Ecto neural progenitor cell (in vitro differentiated cells): ENCODE data around the gene ZNF416.

Source experiments
- DNase-seq: peaks from one replicate; pipeline ENCODE4 v3.0.0-alpha.2; 2018; ENCODE audit warnings: low spot score

The ZNF416 gene

GRCh38 chr19:57559008-57559403, 19.7 kb downstream of the ZNF416 start:
- peak; percentile 54 for DNase-seq

GRCh38 chr19:57558525-57558924, 20.2 kb downstream of the ZNF416 start:
- DNase-seq: no peak

GRCh38 chr19:57557659-57558058, 21.1 kb downstream of the ZNF416 start:
- no peak for DNase-seq

GRCh38 chr19:57552432-57552831, 26.3 kb downstream of the ZNF416 start:
- no peak for DNase-seq

- no peak for DNase-seq
These were observed 32.2 kb downstream of the ZNF416 start for GRCh38 chr19:57546513-57546912.

GRCh38 chr19:57537953-57538547, 40.7 kb downstream of the ZNF416 start:
- DNase-seq: no peak

- peak; percentile 91 for DNase-seq
These were observed 51.4 kb downstream of the ZNF416 start, which contains the start of gene ZNF549 for GRCh38 chr19:57527136-57527881. TSS of gene ZNF549 (plus strand) at chr19:57527356. CDS start at chr19:57527574, 218 bp downstream.
